ENCODE results near the gene GGT6.
"Not testable (repeated sequence)": the region's sequence is repeated elsewhere in the genome, so short reads cannot be mapped to it uniquely, and the experiment has no call there.

The GGT6 gene

DNA sequence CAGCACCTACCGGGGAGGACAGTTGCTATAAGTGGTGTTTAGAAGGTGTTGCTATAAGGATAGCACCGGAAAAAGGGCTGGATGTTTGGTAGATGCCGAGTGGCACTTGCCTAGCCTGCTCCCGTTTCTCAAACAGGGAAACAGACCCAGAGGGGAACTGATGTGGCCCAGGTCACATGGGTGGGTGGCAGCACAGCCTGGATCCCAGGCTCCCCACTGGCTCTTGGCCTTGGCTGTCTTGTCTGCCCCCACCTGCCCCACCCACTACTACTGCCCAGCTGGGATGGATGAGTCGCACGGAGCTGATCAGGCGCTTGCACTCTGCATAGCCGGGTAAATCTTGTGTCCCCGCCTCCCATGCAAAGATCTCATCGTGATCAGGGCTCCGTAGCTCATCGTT, 31.2 kb upstream of the GGT6 start:
- no peak overlapping the region for H3K4me3 ChIP-seq (ENCODE audit: low read depth, low read length)
- H3K27me3 ChIP-seq (ENCODE audit: insufficient read depth, low read length), result peaks cover 7% of the 10 kb centered on the region
- H3K79me2 ChIP-seq (ENCODE audit: control insufficient read depth, insufficient read depth, low read length, unreplicated experiment), result no peaks in the 10 kb centered on the region
- no peaks in the 10 kb centered on the region for H3K4me1 ChIP-seq (ENCODE audit: control insufficient read depth, insufficient read depth, low read length, unreplicated experiment)
- H3K27ac ChIP-seq (ENCODE audit: low read depth, low read length), result no peak overlapping the region
- H2AFZ ChIP-seq (ENCODE audit: low read length, unreplicated experiment), result no peak overlapping the region
- H3K36me3 ChIP-seq (ENCODE audit: insufficient read depth, low read length), result no peaks in the 10 kb centered on the region

DNA sequence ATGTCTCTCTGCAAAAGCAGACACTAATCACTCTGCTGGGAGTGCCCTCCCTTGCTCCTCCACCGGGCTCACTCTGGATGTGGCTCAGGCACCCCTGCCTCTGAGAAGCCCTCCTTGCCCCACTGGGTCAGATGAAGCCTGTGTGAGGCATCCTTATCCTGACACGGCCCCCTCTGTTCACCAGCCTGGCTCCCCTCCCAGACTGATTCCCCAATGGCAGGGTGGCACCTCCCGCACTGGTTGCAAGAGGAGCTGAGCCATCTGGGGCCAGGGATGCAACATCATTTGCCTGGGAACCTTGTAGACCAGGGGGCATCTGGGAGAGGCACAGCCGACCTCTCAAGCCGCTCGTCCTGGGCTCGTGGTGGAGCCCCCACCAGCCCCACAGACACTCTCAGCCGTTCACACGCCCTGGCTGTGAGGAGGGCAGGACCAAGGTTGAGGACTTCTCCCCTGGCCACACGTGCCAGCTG, 30.6 kb upstream of the GGT6 start:
- Histone ChIP-seq H3K79me2 (ENCODE audit: control insufficient read depth, insufficient read depth, low read length, unreplicated experiment) (no peaks in the 10 kb centered on the region), H3K27ac (ENCODE audit: low read depth, low read length) (no peak overlapping the region)

DNA sequence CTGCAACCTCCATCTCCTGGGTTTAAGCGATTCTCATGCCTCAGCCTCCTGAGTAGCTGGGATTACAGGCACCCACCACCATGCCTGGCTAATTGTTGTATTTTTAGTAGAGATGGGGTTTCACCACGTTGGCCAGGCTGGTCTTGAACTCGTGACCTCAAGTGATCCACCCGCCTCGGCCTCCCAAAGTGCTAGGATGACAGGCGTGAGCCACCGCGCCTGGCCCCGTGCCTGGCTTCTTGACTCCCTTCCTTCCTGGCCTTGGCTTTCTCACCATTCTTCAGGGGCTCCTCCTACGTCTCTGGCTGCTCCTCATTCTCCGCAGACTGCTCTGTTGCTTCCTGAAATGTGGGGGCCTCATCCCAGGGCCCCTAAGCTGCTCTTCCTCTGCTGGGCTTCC, 29.7 kb upstream of the GGT6 start:
- not testable (repeated sequence) for H3K4me1 ChIP-seq (ENCODE audit: control insufficient read depth, insufficient read depth, low read length, unreplicated experiment); H2AFZ ChIP-seq (ENCODE audit: low read length, unreplicated experiment); H3K36me3 ChIP-seq (ENCODE audit: insufficient read depth, low read length); H3K27ac ChIP-seq (ENCODE audit: low read depth, low read length); H3K4me3 ChIP-seq (ENCODE audit: low read depth, low read length); H3K79me2 ChIP-seq (ENCODE audit: control insufficient read depth, insufficient read depth, low read length, unreplicated experiment)
- H3K27me3 ChIP-seq (ENCODE audit: insufficient read depth, low read length), result peaks cover 22% of the 10 kb centered on the region

More for the DNA sequence above, 30.6 kb upstream of the GGT6 start:
- Histone ChIP-seq H3K4me1 (ENCODE audit: control insufficient read depth, insufficient read depth, low read length, unreplicated experiment) (no peaks in the 10 kb centered on the region), H2AFZ (ENCODE audit: low read length, unreplicated experiment) (no peak overlapping the region), H3K4me3 (ENCODE audit: low read depth, low read length) (no peak overlapping the region), H3K36me3 (ENCODE audit: insufficient read depth, low read length) (no peaks in the 10 kb centered on the region), H3K27me3 (ENCODE audit: insufficient read depth, low read length) (peaks cover 12% of the 10 kb centered on the region)

DNA sequence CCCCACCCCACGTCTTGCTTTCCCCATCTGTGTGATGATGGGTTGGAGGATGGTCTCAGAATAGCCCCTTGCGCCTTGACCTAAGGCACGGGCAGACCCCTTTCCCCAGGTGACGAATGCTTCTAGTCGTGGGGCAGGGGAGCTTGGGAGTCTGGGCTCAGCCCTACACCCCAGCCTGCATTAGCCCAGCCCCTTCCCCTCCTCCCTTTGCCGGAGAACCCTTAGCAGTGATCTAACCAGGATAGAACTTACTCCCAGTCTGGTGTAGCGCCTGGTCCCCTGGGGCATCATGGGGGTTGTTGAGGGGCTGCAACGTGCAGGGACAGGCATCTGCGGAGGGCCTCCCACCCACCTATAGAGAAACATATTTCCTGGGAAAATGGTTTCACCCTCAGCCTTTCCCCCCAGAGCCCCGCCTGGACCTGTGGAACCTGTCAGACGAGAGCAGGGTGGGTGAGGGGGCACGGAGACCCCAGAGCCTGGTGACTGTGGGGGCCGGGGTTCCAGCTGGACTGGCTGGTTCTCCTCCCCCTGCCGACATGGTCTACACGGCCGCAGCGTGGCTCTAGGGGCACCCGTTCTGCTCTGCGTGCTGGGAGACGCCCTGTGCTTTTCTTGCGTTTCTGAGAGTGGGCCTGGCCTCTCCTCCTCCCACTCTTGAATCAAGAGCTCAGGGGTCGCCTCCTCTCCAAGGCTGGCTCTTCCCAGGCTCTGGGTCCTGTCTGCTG, 28.7 kb upstream of the GGT6 start:
- H3K4me1 ChIP-seq (ENCODE audit: control insufficient read depth, insufficient read depth, low read length, unreplicated experiment), result no peaks in the 10 kb centered on the region
- H2AFZ ChIP-seq (ENCODE audit: low read length, unreplicated experiment), result no peak overlapping the region
- H3K36me3 ChIP-seq (ENCODE audit: insufficient read depth, low read length), result no peaks in the 10 kb centered on the region
- H3K27me3 ChIP-seq (ENCODE audit: insufficient read depth, low read length), result peaks cover 31% of the 10 kb centered on the region
- H3K27ac ChIP-seq (ENCODE audit: low read depth, low read length), result no peak overlapping the region
- H3K79me2 ChIP-seq (ENCODE audit: control insufficient read depth, insufficient read depth, low read length, unreplicated experiment), result no peaks in the 10 kb centered on the region
- H3K4me3 ChIP-seq (ENCODE audit: low read depth, low read length), result no peak overlapping the region

DNA sequence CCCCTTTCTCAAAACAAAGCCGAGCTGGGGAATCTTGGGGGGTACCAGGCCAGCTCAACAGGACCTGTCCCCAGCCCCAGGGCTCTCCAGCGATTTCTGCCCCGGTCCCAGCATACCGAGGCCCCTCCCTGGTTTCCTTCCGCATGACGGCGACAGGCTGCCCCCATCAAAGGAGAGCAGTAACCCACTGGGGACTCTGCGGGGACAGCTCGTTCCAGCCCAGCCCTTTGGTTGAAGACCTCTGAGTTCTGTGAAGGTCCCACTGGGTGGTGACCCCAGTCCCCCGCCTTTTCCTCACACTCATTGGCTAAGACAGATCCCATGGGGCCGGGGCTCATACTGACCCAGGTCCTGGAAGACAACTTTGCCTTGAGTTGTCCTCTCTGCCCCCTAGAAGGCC, 28.0 kb upstream of the GGT6 start:
- H3K79me2 ChIP-seq (ENCODE audit: control insufficient read depth, insufficient read depth, low read length, unreplicated experiment), result no peaks in the 10 kb centered on the region
- no peak overlapping the region for H3K4me3 ChIP-seq (ENCODE audit: low read depth, low read length)
- no peaks in the 10 kb centered on the region for H3K4me1 ChIP-seq (ENCODE audit: control insufficient read depth, insufficient read depth, low read length, unreplicated experiment)
- no peak overlapping the region for H3K27ac ChIP-seq (ENCODE audit: low read depth, low read length)
- H3K36me3 ChIP-seq (ENCODE audit: insufficient read depth, low read length), result no peaks in the 10 kb centered on the region
- H3K27me3 ChIP-seq (ENCODE audit: insufficient read depth, low read length), result peaks cover 38% of the 10 kb centered on the region
- H2AFZ ChIP-seq (ENCODE audit: low read length, unreplicated experiment), result no peak overlapping the region

DNA sequence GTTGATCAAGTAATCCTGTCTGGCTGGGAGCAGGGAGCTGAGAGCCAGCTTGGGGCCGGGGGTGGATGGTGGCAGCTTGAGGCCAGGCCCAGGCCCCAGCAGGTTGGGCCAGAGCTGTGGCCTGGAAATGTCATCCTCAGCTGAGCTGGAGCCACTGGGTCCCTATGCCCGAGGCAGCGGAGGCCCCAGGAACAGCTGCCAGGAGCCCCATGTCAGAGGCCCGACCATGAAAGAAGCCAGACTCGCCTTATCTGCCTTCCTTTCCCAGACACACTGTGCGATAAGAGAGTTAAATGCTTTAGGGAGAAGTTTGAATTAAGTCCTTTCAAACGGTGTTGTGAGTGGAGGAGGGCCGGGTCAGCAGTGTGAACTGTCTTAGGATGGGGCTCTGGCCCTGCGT, 27.4 kb upstream of the GGT6 start:
- H3K4me3 ChIP-seq (ENCODE audit: low read depth, low read length), result no peak overlapping the region
- H2AFZ ChIP-seq (ENCODE audit: low read length, unreplicated experiment), result no peak overlapping the region
- no peaks in the 10 kb centered on the region for H3K4me1 ChIP-seq (ENCODE audit: control insufficient read depth, insufficient read depth, low read length, unreplicated experiment)
- no peak overlapping the region for H3K27ac ChIP-seq (ENCODE audit: low read depth, low read length)
- no peaks in the 10 kb centered on the region for H3K79me2 ChIP-seq (ENCODE audit: control insufficient read depth, insufficient read depth, low read length, unreplicated experiment)
- H3K27me3 ChIP-seq (ENCODE audit: insufficient read depth, low read length), result peaks cover 43% of the 10 kb centered on the region
- H3K36me3 ChIP-seq (ENCODE audit: insufficient read depth, low read length), result no peaks in the 10 kb centered on the region

DNA sequence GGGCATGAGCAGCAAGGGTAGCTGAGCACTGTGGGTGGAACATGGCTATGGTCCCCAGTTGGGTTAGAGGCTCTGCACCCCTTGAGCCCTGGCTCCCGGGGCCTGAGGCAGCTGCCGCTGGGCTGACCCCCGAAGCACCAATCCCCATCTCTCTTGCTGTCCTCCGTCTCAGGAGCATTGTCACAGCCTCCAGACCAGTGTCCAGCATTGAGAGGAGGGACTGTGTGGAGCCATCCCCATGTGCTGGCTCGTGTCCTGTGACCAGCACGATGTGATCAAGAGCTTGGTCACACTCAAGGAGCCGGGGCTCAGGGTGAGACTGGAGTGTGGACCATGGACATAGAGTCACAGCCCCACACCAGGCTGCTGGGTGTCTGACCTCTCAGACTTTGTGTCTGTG, 26.8 kb upstream of the GGT6 start:
- H3K4me3 ChIP-seq (ENCODE audit: low read depth, low read length), result no peak overlapping the region
- no peak overlapping the region for H2AFZ ChIP-seq (ENCODE audit: low read length, unreplicated experiment)
- no peak overlapping the region for H3K27ac ChIP-seq (ENCODE audit: low read depth, low read length)
- no peaks in the 10 kb centered on the region for H3K4me1 ChIP-seq (ENCODE audit: control insufficient read depth, insufficient read depth, low read length, unreplicated experiment)
- no peaks in the 10 kb centered on the region for H3K36me3 ChIP-seq (ENCODE audit: insufficient read depth, low read length)
- no peaks in the 10 kb centered on the region for H3K79me2 ChIP-seq (ENCODE audit: control insufficient read depth, insufficient read depth, low read length, unreplicated experiment)
- peaks cover 50% of the 10 kb centered on the region for H3K27me3 ChIP-seq (ENCODE audit: insufficient read depth, low read length)

DNA sequence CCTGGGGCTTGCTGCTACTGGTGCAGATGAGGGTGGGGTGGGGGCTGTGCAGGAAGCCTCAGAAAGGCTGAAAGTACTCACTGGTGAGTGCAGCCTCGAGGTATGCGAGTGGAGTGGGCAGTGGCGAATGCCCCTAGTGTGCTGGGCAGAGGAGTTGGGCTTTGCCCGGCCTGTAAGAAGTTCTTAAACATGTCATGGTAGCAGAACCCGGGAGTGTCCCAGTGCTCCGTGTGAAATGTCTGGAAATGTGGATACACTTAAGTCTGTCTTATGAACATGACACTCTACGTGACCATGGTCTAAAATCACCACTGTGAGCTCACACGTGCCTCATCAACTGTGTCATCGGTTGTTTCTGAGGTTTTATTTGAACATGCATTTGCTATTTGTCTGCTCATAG, 25.7 kb upstream of the GGT6 start:
- H3K4me3 ChIP-seq (ENCODE audit: low read depth, low read length), result no peak overlapping the region
- H3K27me3 ChIP-seq (ENCODE audit: insufficient read depth, low read length), result peaks cover 59% of the 10 kb centered on the region
- H3K4me1 ChIP-seq (ENCODE audit: control insufficient read depth, insufficient read depth, low read length, unreplicated experiment), result no peaks in the 10 kb centered on the region
- no peaks in the 10 kb centered on the region for H3K36me3 ChIP-seq (ENCODE audit: insufficient read depth, low read length)
- H2AFZ ChIP-seq (ENCODE audit: low read length, unreplicated experiment), result no peak overlapping the region
- no peak overlapping the region for H3K27ac ChIP-seq (ENCODE audit: low read depth, low read length)
- H3K79me2 ChIP-seq (ENCODE audit: control insufficient read depth, insufficient read depth, low read length, unreplicated experiment), result no peaks in the 10 kb centered on the region

DNA sequence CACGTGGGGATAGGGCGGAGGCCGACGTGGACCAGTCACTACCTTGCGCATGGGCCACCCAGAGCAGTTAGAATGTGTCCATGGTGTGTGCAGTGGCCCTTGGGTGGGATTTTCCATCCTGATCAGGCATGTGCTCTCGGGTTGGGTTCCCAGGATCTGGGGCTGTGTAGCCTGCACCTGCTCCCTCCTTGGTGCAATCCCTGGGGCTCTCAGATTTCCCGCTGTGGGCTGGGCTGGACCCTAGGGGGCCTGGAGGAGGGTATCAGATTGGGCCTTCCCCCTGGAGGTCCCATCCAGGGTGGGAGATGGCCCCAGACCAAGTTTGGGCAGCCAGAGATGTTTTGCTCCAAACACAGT, 25.2 kb upstream of the GGT6 start:
- H3K4me1 ChIP-seq (ENCODE audit: control insufficient read depth, insufficient read depth, low read length, unreplicated experiment), result no peaks in the 10 kb centered on the region
- no peak overlapping the region for H3K4me3 ChIP-seq (ENCODE audit: low read depth, low read length)
- H2AFZ ChIP-seq (ENCODE audit: low read length, unreplicated experiment), result no peak overlapping the region
- no peaks in the 10 kb centered on the region for H3K79me2 ChIP-seq (ENCODE audit: control insufficient read depth, insufficient read depth, low read length, unreplicated experiment)
- no peaks in the 10 kb centered on the region for H3K36me3 ChIP-seq (ENCODE audit: insufficient read depth, low read length)
- H3K27ac ChIP-seq (ENCODE audit: low read depth, low read length), result no peak overlapping the region
- peaks cover 59% of the 10 kb centered on the region for H3K27me3 ChIP-seq (ENCODE audit: insufficient read depth, low read length)

DNA sequence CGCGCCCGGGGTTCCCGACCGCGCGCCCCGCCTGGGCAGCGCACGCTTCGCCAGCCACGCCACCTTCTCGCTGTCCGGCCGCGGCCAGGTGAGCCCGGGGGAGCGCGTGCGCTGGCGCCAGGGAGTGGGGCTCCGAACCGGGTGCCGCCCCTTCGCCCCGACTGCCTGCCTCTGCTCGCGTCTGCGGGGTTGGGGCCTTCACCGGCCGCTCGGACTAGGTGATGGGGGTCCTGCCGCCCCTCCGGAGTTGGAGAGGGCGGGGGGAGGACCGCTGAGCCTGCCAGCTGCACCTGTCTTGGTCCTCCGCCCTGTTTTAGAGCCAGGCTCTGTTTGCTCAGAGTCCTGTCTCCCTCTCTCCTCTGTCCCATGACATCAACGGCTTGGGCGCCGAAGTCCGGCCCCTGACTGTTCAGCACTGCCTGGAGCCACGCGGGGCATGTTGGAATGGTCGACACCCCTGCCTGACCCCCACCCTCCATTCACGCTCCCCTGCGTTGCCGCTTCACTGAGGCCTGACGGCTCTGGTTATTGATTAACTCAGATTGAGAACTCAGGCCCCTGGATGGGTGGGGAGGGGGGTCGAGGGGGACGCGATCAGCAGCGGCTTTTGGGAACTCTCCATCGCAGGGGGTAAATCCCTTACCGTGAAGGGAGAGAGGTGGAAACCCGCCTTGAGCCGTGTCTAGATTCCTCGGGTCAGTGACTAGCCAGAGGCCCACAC, 24.7 kb upstream of the GGT6 start:
- no peaks in the 10 kb centered on the region for H3K36me3 ChIP-seq (ENCODE audit: insufficient read depth, low read length)
- H3K27me3 ChIP-seq (ENCODE audit: insufficient read depth, low read length), result peaks cover 59% of the 10 kb centered on the region
- H3K4me3 ChIP-seq (ENCODE audit: low read depth, low read length), result no peak overlapping the region
- H3K27ac ChIP-seq (ENCODE audit: low read depth, low read length), result no peak overlapping the region
- H3K4me1 ChIP-seq (ENCODE audit: control insufficient read depth, insufficient read depth, low read length, unreplicated experiment), result no peaks in the 10 kb centered on the region
- no peaks in the 10 kb centered on the region for H3K79me2 ChIP-seq (ENCODE audit: control insufficient read depth, insufficient read depth, low read length, unreplicated experiment)
- H2AFZ ChIP-seq (ENCODE audit: low read length, unreplicated experiment), result no peak overlapping the region

Measured in ACC112 (cell line).